ENCODE measurements around the gene MAP3K20. TPM values are rescaled to one million over a fixed set of nuclear protein-coding genes. Genes with fewer than 3 reads are reported as not detected.

Gene MAP3K20
- total RNA-seq, 1 donor from 2014 or later, result 21.3 TPM

- Histone ChIP-seq H3K4me1 (peaks cover 16 to 42% of the 10 kb centered on the region in 2 donors), H3K4me3 (no peak overlapping the region), H3K36me3 (no peaks in the 10 kb centered on the region), H3K27me3 (no peaks in the 10 kb centered on the region), H3K27ac (peak overlapping the region; percentile 84 to 94), H3K9me3 (no peaks in the 10 kb centered on the region)
- intact Hi-C loops (cut with DNase I), result no loop called here
- no peak for DNase-seq (ENCODE audit: low spot score in 2 of 2)
- TF ChIP-seq CTCF (IDR thresholded peaks at IDR 0.05), result no peak
These were observed 109.8 kb downstream of the MAP3K20 start for GRCh38 chr2:173185437-173185836.

DNA sequence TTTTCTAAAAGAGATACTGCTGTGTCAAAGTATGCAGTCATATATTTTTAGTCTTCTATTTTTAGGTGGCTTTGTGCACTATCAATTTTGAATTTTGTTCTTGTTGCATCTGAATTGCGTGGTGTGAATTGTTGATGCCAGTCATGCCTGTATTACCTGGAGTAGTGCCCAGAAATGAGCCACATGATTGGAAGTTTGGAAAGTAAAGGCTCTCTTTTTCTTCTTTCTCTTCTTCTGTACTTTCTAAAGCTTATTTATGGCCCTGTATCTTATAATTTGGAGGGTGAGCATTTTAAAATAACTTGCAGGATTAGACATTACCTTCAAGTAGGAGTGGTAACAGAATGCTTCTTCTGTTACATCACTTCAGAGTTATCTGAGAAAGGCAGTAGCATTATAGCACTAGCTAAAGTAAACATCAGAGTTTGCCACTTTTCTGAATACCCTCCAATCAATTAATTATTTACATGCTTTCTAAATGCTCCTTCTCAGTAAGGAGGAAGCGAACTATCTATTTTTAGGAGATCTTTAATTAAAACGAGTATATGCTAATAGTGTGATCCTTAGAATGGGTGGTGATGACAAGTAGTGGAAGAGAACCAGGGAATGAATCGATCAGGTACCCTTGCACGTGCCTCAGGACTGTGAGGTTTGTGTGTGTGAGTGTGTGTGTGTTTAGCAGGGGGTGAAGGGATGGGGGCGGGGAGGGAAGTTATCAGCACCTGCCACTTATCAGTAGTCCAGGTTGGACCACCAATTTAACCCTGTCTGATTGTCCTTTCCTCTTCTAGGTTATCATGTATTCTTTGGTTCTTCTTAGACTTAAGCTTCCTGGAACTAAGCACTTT is 112.5 kb downstream of the MAP3K20 start:
- Histone ChIP-seq H3K9me3 (no peaks in the 10 kb centered on the region), H3K27me3 (no peaks in the 10 kb centered on the region), H3K36me3 (no peaks in the 10 kb centered on the region), H3K4me3 (no peak overlapping the region), H3K27ac (peak overlapping the region; percentile 65 to 94), H3K4me1 (peaks cover 16 to 55% of the 10 kb centered on the region in 2 donors)
- TF ChIP-seq CTCF (IDR thresholded peaks at IDR 0.05), result no peak
- no peak for DNase-seq (ENCODE audit: low spot score in 2 of 2)
- intact Hi-C loops (cut with DNase I), result no loop called here

GRCh38 chr2:173191601-173192000 is 116.0 kb downstream of the MAP3K20 start:
- H3K27ac ChIP-seq, result peak overlapping the region; percentile 27 to 45
- H3K4me1 ChIP-seq, result peaks cover 10 to 61% of the 10 kb centered on the region in 2 donors

DNA sequence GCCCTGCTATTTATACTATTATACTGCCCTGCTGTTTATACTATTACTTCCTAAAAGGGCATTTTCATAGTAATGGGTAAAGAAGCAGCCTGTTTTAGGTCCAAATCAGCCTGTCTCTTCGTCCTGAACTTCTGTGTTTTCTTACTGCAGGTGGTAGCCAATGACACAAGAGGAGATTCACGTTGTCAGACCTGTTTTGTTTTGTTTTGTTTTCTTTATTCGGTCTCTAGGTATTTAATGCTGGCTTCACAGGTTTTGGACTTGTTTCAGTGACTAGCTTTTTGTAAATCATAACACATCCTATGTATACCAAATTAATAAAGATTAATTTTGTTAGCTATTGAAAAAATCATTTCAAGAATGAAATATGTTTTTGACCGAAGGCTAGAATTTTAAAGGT is 116.4 kb downstream of the MAP3K20 start:
- no peak overlapping the region for H3K4me3 ChIP-seq
- H3K27me3 ChIP-seq, result no peaks in the 10 kb centered on the region
- TF ChIP-seq CTCF (IDR thresholded peaks at IDR 0.05), result no peak
- H3K4me1 ChIP-seq, result peaks cover 10 to 58% of the 10 kb centered on the region in 2 donors
- intact Hi-C loops (cut with DNase I), result loop anchor here (5.0 kb wide), 1 partner anchor 115 kb away; the partner anchor contains the start of gene MAP3K20
- no peaks in the 10 kb centered on the region for H3K36me3 ChIP-seq
- H3K27ac ChIP-seq, result peak overlapping the region in 1 of 2 donors; percentile 45
- no peaks in the 10 kb centered on the region for H3K9me3 ChIP-seq
- DNase-seq (ENCODE audit: low spot score in 2 of 2), result no peak

More at GRCh38 chr2:173191601-173192000, 116.0 kb downstream of the MAP3K20 start:
- Histone ChIP-seq H3K36me3 (no peaks in the 10 kb centered on the region), H3K27me3 (no peaks in the 10 kb centered on the region), H3K4me3 (no peak overlapping the region), H3K9me3 (no peaks in the 10 kb centered on the region)
- intact Hi-C loops (cut with DNase I), result loop anchor here (5.0 kb wide), 1 partner anchor 114 kb away; the partner anchor contains the start of gene MAP3K20
- TF ChIP-seq CTCF (IDR thresholded peaks at IDR 0.05), result no peak
- no peak for DNase-seq (ENCODE audit: low spot score in 2 of 2)

DNA sequence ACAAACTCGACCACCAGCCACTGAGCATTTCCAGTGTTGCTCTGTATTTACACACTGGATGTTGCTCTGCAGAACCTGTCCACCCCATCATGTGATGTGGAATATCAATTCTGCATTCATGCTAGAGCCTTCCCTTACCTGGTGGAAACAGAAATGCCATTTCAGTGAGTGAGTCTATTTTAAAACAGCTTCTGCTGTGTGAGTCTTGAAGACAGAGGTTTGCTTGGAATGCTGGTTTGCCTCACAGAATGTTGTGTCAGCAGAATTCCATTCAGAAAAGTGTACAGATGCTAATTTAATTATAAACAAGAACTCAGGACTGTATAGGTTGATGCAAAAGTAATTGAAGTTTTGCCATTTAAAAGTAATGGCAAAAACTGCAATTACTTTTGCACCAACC is 118.3 kb downstream of the MAP3K20 start:
- peaks cover 6 to 46% of the 10 kb centered on the region in 2 donors for H3K4me1 ChIP-seq
- no peaks in the 10 kb centered on the region for H3K27me3 ChIP-seq
- no peaks in the 10 kb centered on the region for H3K9me3 ChIP-seq
- TF ChIP-seq CTCF (IDR thresholded peaks at IDR 0.05), result no peak
- no peak overlapping the region for H3K4me3 ChIP-seq
- DNase-seq (ENCODE audit: low spot score in 2 of 2), result no peak
- intact Hi-C loops (cut with DNase I), result loop anchor here (5.0 kb wide), 1 partner anchor 117 kb away; the partner anchor contains the start of gene MAP3K20
- peaks cover 0 to 11% of the 10 kb centered on the region in 2 donors for H3K36me3 ChIP-seq
- no peak overlapping the region for H3K27ac ChIP-seq

Data from ascending aorta (tissue), 2 donors.